ENCODE data around the gene ESR2. TPM values are rescaled to one million over a fixed set of nuclear protein-coding genes. Genes with fewer than 3 reads are reported as not detected.

ESR2 gene
- total and polyA plus RNA-seq, 2 of the 8 experiments (the other 6 are each of a cell fraction or from before 2014, with no cell fraction given), result 0.19 to 0.23 TPM

GRCh38 chr14:64092338-64092737, 201.8 kb downstream of the ESR2 start (continued):
- TF ChIP-seq ZNF274 (IDR thresholded peaks at IDR 0.05; ENCODE audit: borderline replicate concordance, extremely low read depth, low read length), result no peak
- no peak for TF ChIP-seq SIN3A (conservative IDR thresholded peaks at IDR 0.05 in 1 of 2, IDR thresholded peaks at IDR 0.05 in 1 of 2; ENCODE audit: low read depth in 1 of 2, low read length in 2 of 2)
- TF ChIP-seq RFX5 (IDR thresholded peaks at IDR 0.05; ENCODE audit: borderline replicate concordance, low read depth, low read length), result no peak
- TF ChIP-seq TAF7 (optimal IDR thresholded peaks at IDR 0.05; ENCODE audit: borderline replicate concordance, low read depth, low read length), result no peak
- no peak for TF ChIP-seq PHF8 (conservative IDR thresholded peaks at IDR 0.05; ENCODE audit: low read depth, low read length)
- TF ChIP-seq SRF (IDR thresholded peaks at IDR 0.05; ENCODE audit: low read depth, low read length), result no peak
- TF ChIP-seq RAD21 (IDR thresholded peaks at IDR 0.05 in 1 of 2, conservative IDR thresholded peaks at IDR 0.05 in 1 of 2; ENCODE audit: low read depth in 2 of 2, low read length in 2 of 2), result no peak
